ENCODE data around the gene BIN1. TPM values are rescaled to one million over a fixed set of nuclear protein-coding genes. Genes with fewer than 3 reads are reported as not detected.

The BIN1 gene
- total and polyA plus RNA-seq, 2 of the 4 experiments (the other 2 are of a cell fraction) = 18.1 to 25.7 TPM

GRCh38 chr2:127091886-127092285 is 15.1 kb downstream of the BIN1 start:
- in situ Hi-C loops (cut with MboI; ENCODE audit: low sequenced_read_pairs) (no loop called here), intact Hi-C loops (cut with micrococcal nuclease) (no loop called here), dilution Hi-C loops (cut with HindIII; ENCODE audit: low sequenced_read_pairs, unreplicated experiment) (no loop called here)
- no peak for DNase-seq
- ATAC-seq (ENCODE audit: low read depth) = no peak
- no CpG with 5 or more reads among the region's 6 CpGs for WGBS, 2 experiments (ENCODE audit: extremely low coverage in 2 of 2, insufficient read length in 1 of 2)
- Histone ChIP-seq H3K9me3 (ENCODE audit: control insufficient read depth, insufficient read depth, low read length) (no peaks in the 10 kb centered on the region), H4K8ac (ENCODE audit: low read depth in 2 of 2, low read length in 2 of 2) (no peak overlapping the region), H2BK5ac (ENCODE audit: low read depth, low read length, poor library complexity, severe bottlenecking) (no peak overlapping the region), H3K56ac (ENCODE audit: extremely low read depth, insufficient read depth, low read length) (no peak overlapping the region), H4K5ac (ENCODE audit: low read depth, low read length) (no peak overlapping the region), H3K4me3 (ENCODE audit: insufficient read depth, low read depth, low read length) (no peak overlapping the region), H3K36me3 (ENCODE audit: control insufficient read depth, insufficient read depth, low read length) (no peaks in the 10 kb centered on the region), H3K27me3 (ENCODE audit: control insufficient read depth, insufficient read depth, low read length) (no peaks in the 10 kb centered on the region), H2AK5ac (ENCODE audit: low read depth, low read length) (no peak overlapping the region), H4K91ac (ENCODE audit: insufficient read depth, low read depth, low read length) (no peak overlapping the region), H3K14ac (replicated peaks; ENCODE audit: low read depth, low read length) (no peak overlapping the region), H3K9me1 (ENCODE audit: insufficient read depth, low read length) (peaks cover 10% of the 10 kb centered on the region), H2BK20ac (ENCODE audit: low read depth, low read length) (no peak overlapping the region), H3K23ac (ENCODE audit: low read depth, low read length) (no peak overlapping the region), H3K4ac (ENCODE audit: low read depth, low read length) (no peak overlapping the region), H3K4me1 (ENCODE audit: control insufficient read depth, insufficient read depth, low read length) (peaks cover 33% of the 10 kb centered on the region), H3K79me1 (ENCODE audit: low read depth in 1 of 2, low read length in 2 of 2) (peaks cover 20 to 42% of the 10 kb centered on the region in 2 experiments), H3K27ac (ENCODE audit: insufficient read depth, low read length) (no peak overlapping the region), H3K4me2 (ENCODE audit: low read depth, low read length) (no peak overlapping the region), H2AFZ (replicated peaks; ENCODE audit: low read length, poor library complexity) (no peak overlapping the region), H3K9ac (ENCODE audit: low read depth, low read length) (no peak overlapping the region), H4K20me1 (ENCODE audit: insufficient read depth, low read length) (peaks cover 28% of the 10 kb centered on the region; the same call in 1 of the 2 replicates), H2AK9ac (replicated peaks; ENCODE audit: low read depth, low read length, poor library complexity) (no peak overlapping the region), H3K18ac (ENCODE audit: low read depth, low read length) (no peak overlapping the region), H2BK120ac (ENCODE audit: low read depth, low read length) (no peak overlapping the region), H2BK15ac (ENCODE audit: low read depth, low read length) (no peak overlapping the region)
- POLR2A ChIA-PET (ENCODE audit: unreplicated experiment) = no interaction called here
- no TSS peak for BruUV-seq (replicated peaks)
- TF ChIP-seq MAFK (IDR thresholded peaks at IDR 0.05; ENCODE audit: low read depth, low read length) = no peak
- TF ChIP-seq FOS (IDR thresholded peaks at IDR 0.05; ENCODE audit: low read depth, low read length) = no peak
- TF ChIP-seq CTCF (conservative IDR thresholded peaks at IDR 0.05; ENCODE audit: low read depth, low read length) = no peak
- TF ChIP-seq CEBPB (IDR thresholded peaks at IDR 0.05; ENCODE audit: low read depth, low read length) = no peak
- no peak for TF ChIP-seq SMC3 (IDR thresholded peaks at IDR 0.05; ENCODE audit: low read depth, low read length)
- no peak for TF ChIP-seq MXI1 (IDR thresholded peaks at IDR 0.05; ENCODE audit: borderline replicate concordance, low read depth, low read length)
- TF ChIP-seq POLR2A (IDR thresholded peaks at IDR 0.05; ENCODE audit: low read depth, low read length) = no peak
- TF ChIP-seq RAD21 (IDR thresholded peaks at IDR 0.05; ENCODE audit: low read length) = no peak
- no peak for TF ChIP-seq USF2 (IDR thresholded peaks at IDR 0.05; ENCODE audit: low read depth, low read length)
- no peak for TF ChIP-seq RCOR1 (IDR thresholded peaks at IDR 0.05; ENCODE audit: insufficient replicate concordance, low read length)
- TF ChIP-seq CHD1 (IDR thresholded peaks at IDR 0.05; ENCODE audit: low read depth, low read length) = no peak
- TF ChIP-seq BHLHE40 (IDR thresholded peaks at IDR 0.05; ENCODE audit: low read depth, low read length) = no peak
- TF ChIP-seq RFX5 (IDR thresholded peaks at IDR 0.05; ENCODE audit: low read depth, low read length) = no peak
- no peak for TF ChIP-seq ELK1 (IDR thresholded peaks at IDR 0.05; ENCODE audit: borderline replicate concordance, low read depth, low read length)
- TF ChIP-seq NFE2L2 (IDR thresholded peaks at IDR 0.05; ENCODE audit: low read depth, low read length) = no peak
- no peak for TF ChIP-seq MAZ (IDR thresholded peaks at IDR 0.05; ENCODE audit: borderline replicate concordance, low read depth, low read length)
- CTCF ChIA-PET = interaction anchor here (0.6 kb wide), 1 partner anchor 242 kb away, joined by 3 read pairs; no protein-coding TSS in a partner anchor

All from IMR-90 (cell line).